Loucy (cell line): ENCODE measurements around the gene LAMA5.

ENCODE experiments used
- EZH2phosphoT487 ChIP-seq: fragments of 200-600 bp; IDR thresholded peaks from 2 replicates; pipeline ENCODE4 v1.6.1; 2018; ENCODE audit warnings: antibody characterized with exemption, mild to moderate bottlenecking, moderate library complexity, borderline replicate concordance
- TF ChIP-seq, protein P1 (sequence below): fragments of 200-600 bp; sonication (generic); conservative IDR thresholded peaks from 2 replicates; pipeline ENCODE4 v1.5.1; 2014; ENCODE audit warnings: mild to moderate bottlenecking, antibody characterized with exemption, low read length

DNA sequence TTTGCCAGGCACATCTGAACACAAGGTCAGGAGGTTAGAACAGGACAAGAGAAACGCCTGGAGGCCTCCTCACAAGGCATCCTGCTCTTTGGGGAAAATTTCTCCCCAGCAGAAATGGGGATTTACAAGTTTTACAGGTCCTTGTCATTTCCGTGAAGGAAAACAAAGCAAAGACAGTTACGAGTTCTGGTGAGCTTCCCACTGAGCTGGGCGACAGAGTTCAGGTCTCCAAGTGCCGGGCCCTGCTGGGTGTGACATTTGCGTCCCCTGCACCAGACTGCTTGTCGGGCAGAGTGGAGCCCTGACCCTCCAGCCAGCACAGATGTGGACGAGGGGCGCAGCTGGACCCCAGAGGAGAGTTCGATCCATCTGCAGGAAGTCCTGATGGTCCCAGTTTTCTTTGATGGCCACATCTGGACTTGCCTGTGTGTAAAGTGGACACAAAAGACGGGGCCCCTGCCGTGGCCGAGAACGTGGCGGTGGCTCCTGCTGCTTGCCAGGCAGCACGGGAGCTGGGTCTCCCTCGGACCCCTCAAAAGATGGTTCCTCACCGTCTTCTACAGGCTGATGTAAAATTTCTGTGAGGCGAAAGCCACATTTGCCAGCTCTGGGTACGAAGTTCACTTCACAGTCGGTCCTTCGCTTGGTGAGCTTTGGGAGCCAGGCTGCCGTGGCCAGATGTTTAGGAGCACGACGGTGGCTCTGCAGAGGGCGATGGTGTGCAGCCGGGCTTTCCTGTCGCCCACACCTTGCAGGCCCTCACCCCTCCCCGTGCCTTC is 69.5 kb downstream of the LAMA5 start:
- TF ChIP-seq, protein P1, sequence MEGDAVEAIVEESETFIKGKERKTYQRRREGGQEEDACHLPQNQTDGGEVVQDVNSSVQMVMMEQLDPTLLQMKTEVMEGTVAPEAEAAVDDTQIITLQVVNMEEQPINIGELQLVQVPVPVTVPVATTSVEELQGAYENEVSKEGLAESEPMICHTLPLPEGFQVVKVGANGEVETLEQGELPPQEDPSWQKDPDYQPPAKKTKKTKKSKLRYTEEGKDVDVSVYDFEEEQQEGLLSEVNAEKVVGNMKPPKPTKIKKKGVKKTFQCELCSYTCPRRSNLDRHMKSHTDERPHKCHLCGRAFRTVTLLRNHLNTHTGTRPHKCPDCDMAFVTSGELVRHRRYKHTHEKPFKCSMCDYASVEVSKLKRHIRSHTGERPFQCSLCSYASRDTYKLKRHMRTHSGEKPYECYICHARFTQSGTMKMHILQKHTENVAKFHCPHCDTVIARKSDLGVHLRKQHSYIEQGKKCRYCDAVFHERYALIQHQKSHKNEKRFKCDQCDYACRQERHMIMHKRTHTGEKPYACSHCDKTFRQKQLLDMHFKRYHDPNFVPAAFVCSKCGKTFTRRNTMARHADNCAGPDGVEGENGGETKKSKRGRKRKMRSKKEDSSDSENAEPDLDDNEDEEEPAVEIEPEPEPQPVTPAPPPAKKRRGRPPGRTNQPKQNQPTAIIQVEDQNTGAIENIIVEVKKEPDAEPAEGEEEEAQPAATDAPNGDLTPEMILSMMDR = no peak
- TF ChIP-seq EZH2phosphoT487 = no peak
